Cerebellar nuclear complex (tissue), 1 donor: ENCODE measurements around the gene THOC3.
"Not testable (repeated sequence)": the region's sequence is repeated elsewhere in the genome, so short reads cannot be mapped to it uniquely, and the experiment has no call there.

ENCODE experiments used
- DNase-seq, 2 experiments: peaks; one replicate each; lab custom pipeline; 2025; lab: John Stamatoyannopoulos, UW

THOC3 gene

GRCh38 chr5:175940632-175941031, 27.5 kb downstream of the THOC3 start:
- DNase-seq = not testable (repeated sequence)

GRCh38 chr5:175938489-175938888, 29.6 kb downstream of the THOC3 start:
- DNase-seq = not testable (repeated sequence)

DNA sequence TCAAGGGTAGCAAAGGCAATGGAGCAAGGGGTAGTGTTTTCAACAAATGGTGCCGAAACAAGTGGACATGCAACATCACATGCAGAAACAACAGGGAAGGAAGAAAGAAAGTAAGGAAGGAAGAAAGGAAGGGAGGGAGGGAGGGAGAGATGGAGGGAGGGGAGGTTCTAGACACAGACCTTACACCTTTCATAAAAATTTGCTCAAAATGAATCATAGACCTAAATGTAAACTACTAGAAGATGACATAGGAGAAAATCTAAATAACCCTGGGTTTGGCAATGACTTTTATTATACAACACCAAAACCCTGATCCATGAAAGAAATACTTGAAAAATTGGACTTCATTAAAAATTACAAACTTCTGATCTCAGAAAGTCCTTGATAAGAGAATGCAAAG, 39.4 kb downstream of the THOC3 start:
- DNase-seq = not testable (repeated sequence)

- not testable (repeated sequence) for DNase-seq
These were observed 43.0 kb downstream of the THOC3 start for GRCh38 chr5:175925106-175925505.

GRCh38 chr5:175922192-175922885, 45.8 kb downstream of the THOC3 start:
- DNase-seq = no peak

GRCh38 chr5:175921061-175921730, 46.9 kb downstream of the THOC3 start:
- no peak for DNase-seq

GRCh38 chr5:175920231-175920811, 47.8 kb downstream of the THOC3 start:
- DNase-seq = no peak

DNA sequence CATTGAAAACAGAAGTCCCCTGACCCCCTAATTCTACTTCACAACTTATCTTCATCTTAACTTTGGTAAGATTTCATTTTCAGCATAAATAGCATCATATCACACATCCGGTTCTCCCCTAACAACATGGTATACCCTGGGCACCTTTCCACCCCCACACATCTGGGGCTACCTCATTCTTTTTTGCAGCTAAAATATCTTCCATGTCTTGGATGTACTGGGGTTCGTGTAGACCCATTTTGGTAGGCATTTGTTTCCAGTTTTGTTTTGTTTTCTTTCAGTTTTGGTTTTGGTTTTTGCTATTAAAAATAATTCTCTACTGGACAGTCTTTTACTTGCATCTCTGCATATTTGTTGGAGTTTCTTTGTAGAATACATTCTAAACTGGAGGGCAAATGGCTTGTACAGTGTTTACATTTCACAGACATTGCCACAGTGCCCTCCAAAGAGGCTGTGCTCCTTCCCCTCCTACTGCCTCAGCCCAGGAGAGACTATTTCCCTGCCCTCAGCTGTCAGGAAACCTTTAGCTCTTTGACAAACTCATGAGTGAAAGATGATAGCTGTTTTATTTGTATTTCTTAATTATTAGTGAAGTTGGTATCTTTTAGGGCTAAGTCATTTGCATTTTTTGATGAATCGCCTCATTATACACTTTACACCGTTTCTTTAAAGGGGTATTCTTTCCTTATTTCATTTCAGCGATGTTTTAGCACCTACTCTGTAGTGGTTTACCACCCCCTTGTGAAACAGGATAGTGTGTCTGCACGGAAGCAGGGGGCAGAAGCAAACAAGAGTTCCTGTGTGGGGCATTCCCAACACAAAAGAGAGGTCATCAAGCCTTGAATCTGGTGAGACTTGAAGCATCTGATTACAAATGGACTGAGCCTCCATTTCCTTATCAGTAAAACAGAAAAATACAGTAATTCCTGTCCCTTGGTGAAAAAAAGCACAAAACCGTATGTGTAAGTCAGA, 52.8 kb downstream of the THOC3 start:
- DNase-seq = not testable (repeated sequence)

- not testable (repeated sequence) for DNase-seq
These were observed 54.1 kb downstream of the THOC3 start for GRCh38 chr5:175913835-175914672.

DNA sequence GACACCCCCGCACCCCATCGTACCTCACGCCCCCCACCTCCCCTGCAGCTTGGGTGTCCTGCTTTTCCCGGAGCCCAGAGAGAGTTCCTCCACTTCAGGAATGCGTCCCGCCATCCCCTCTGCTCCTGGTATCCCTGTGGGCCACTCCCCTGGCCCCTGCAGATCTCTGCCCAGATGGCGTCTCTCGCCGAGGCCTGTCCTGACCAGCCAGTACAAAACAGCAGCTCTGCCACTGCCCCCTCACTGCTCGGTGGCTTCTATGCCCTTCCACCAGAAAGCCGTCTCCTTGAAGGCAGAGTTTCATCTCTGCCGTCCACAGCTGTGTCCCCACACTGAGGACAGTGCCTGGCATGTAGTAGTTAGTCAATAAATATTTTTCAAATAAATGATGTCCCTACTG, 58.0 kb downstream of the THOC3 start:
- DNase-seq = not testable (repeated sequence)
